HG02840 (cell line): Measurements from ENCODE around the gene CNNM1.

Experiments used
- ATAC-seq: cut with Tn5 transposase; IDR thresholded peaks from one replicate; pipeline ENCODE4 v1.9.1; 2021; ENCODE audit warnings: mild to moderate bottlenecking, moderate library complexity, moderate number of reproducible peaks; ENCODE audit not compliant: unreplicated experiment, low FRiP score

Gene CNNM1

DNA sequence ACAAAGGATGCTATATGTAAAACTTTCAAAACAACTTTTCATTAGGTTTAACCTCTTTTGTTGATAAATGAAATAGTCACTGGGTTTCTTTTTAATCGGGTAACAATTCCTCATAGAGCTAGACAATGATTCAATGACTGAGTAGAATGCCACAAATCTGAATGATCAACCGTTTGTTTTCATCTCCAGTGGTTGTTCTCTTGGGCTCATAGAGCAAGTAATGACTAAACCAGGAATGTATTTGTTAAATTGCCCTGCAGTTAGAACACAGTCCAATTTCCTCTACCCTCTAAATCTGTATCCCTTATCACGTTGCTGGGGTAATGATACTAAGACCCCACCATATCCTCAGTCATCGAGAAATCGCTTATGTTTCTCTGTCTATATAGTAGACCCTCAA lies 40.0 kb downstream of the CNNM1 start:
- ATAC-seq: no peak

DNA sequence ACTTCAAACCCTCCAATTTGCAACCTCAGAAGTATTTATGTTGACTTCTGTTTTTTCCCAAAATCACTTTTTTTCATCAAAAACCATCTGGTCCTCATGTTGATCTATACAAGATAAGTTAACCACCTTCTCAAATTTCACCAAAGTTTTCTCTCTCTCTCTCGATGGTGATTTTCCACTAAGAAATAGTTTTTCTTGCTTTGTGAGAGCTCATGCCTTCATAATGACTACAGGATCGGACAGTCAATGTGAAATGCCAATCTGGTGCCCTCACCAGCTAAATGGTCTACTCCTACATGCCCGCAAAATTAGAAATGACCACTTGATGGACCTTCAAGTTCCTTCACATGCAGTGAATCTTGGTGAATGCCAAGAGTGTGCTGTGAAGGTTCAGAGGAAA lies 40.4 kb downstream of the CNNM1 start:
- ATAC-seq: no peak

DNA sequence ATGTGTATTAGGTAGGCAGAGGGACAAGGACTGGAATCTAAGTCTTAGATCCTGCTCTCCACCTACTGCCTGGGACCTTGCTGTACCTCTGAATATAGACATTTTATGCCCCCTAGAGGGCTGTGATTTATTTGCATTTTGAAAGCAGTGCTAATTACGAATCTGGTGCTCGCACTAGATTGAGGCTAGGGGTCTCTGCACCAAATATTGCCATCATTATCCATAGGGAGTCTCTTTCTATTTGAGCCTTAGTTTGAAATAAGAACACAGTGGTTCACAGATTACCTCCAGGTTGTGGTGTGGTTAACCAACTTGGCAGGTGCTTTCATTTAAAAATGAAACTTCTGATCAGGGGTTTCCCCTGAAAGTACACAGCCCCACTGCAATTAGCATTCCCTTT lies 41.8 kb downstream of the CNNM1 start:
- peak; percentile 81 for ATAC-seq

DNA sequence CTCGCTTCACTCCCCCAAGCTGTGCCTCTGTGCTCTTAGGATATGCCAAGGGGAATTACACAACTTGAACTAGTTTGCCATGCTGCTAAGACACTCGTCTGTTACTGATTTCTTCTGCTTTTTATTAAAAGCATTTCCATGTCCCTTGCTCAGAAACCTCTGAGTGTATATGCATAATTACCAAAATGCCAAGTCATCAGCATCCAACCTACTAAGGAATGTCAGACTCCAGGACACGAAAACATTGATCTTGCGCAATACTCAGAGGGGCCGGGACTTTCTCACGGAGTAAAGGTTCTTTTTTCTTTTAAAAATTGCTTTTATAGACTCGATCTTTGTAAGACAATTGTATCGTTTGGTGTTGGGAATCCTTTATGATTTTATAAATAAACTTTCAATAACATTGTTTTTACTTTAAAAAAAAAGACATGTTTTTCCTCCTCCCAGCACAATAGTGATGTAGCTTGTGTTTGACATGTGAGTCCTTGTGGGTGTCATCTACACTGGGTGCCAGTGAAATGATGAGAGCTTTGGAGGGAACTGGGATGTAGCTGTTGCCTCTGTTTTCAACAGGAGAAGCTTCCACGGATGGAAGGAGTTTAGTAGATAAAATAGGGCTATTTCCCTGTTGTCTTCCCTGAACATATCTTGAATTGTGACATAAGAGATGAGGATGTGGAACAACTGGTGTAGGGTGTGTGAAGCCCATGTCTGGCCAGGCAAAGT lies 43.6 kb downstream of the CNNM1 start:
- ATAC-seq: no peak

DNA sequence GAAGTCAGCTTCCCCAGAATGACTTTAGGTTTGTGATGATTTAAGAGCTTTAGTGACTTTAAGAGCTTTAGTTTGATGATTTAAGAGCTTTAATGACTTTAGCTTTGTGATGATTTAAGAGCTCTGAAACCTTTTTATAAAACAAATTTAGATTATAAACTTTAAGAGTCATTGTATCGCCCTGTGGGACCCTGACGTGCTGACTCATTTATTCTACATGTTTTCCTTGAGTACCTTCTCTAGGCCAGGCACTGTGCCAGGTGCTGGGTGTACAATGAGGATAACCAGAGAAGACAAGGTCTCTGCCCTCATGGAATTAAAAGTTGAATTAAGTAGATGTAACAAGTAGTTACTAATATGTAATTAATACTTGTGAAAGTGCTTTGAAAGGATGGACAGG lies 45.4 kb downstream of the CNNM1 start:
- ATAC-seq: no peak

DNA sequence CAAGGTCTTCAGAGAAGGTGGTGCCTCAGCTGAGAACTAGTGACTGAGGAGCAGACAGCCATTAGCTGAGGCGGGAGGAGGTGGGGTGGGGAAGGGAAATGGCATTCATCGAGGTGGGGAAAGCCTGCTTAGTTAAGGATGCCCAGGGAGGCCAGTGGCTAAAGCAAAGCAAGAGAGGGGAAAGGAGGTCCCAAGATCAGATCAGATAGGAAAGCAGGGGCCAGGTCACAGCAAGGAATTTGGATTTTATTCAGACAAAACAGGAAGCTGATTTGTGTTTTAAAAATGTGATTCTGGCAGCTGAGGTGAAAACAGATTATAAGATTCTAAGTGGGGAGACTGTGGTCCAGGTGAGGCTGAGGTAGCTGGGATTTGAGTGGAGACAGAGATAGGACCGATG lies 45.8 kb downstream of the CNNM1 start:
- ATAC-seq: no peak

DNA sequence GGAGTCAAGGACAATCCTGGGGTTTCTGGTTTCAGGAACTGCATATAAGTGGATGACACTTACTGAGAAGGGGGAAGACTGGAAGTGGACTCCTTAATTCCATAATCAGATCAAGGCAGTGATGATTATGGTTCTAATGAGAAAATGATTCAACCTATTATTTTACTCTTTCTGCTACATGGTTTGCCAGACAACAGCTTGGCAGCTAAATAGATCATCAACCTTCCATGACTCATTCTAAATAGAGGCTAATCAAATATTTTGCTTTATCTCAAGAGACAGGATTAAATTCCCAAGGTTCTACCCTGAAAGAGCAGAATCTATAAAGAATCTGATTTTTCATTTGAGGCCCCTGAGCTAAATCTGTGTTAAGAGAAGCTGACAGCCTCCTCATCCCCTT lies 46.3 kb downstream of the CNNM1 start:
- no peak for ATAC-seq

DNA sequence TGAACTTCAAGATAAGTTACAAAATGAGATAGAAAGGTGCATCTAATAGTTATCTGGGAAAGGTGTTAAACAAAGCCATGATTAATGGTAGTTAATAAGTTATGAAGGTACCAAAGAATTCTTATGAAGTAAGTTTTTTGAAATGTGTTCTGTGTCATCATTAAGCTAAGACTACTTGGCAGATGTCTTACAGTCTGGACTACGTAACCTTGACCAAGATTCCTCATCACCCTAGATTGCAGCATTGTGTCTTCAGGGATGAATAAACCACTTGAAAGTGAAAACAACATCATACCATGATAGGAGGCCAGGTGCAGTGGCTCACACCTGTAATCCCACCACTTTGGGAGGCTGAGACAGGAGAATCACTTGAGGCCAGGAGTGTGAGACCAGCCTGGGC lies 53.0 kb downstream of the CNNM1 start:
- no peak for ATAC-seq

DNA sequence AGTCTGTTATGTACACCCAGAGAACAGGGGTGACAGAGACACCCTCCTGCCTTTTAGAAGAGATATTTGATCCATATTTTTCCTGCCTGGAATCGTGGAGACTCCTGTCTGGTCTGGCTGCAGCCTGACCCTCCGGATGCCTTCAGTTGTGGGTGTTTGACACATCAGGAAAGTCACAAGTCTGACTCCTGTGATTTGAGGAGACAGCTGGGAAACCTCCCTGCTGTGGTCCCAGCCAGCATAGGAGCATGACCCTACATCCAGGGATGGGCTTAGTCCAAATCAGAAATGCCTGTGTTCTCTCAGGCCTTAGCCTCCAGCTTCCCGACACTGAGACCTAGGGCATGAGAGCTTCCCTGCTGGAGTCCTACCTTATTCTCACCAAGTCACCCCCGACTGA lies 57.9 kb downstream of the CNNM1 start:
- ATAC-seq: no peak

DNA sequence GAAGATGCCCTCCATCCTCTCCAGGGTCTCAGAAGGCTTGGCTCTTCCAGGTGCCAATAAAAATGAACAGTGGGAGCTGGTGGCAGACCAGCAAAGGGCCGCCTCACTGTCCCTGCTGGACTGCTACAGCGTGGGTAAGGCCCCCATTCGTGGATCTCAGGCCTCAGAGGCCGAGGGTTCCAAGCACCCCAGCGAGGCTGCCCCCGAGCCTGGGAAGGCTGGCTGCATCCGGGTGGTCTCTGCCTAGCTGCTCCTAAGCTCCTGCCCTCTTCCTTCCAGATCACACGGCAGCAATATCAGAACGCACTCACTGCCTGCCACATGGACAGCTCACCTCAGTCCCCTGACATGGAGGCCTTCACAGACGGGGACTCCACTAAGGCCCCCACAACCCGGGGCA lies 58.4 kb downstream of the CNNM1 start:
- no peak for ATAC-seq

DNA sequence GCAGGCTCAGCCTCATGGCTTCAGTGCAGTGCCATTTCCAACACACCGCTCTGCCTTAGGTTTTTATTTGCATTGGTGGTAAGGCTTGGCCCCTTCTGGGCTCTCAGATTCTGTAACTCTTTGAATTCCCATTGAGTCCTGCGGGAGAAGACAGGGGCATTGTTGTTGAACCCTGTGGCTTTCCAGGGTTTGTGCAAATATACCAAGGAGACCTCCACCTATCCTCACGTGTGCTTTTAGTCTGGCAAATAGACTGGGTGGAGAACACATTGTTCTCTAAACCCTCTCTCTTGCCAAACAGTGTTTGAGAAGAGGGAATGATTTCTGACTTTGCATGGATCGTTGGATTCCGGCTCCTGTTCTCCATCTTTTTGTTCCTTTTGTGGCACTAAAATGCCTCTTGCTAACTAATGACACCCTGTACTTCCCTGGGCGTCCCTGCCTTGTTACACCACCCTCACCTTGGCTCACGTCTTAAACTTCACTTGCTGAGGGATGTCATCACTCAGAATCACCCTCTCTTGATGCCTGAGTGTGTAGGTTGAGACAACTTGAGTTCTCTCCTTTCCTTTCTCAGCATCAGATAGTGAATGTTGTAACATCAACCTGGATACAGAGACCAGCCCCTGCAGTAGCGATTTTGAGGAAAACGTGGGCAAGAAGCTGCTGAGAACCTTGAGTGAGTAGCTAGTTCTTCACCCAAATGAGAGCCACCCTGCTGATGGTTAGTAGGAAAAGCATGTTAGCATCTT lies 60.7 kb downstream of the CNNM1 start:
- no peak for ATAC-seq

DNA sequence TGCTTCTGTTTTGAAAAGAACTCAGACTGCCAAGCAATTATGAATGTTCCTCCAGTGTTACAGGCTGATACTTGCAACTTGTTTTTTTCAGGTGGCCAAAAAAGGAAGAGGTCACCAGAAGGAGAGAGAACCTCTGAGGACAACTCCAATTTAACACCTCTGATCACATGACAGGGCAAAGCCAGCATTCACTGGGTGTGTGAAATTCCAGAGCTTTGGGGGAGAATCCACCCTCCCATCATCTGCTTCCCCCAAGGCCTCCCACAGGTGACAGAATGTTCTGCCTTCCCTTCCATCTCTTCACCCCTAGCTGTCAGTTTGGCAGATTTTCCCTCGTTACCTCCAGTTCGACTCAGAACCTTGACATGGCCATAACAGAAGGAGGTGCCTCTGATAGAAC lies 62.2 kb downstream of the CNNM1 start:
- ATAC-seq: no peak

DNA sequence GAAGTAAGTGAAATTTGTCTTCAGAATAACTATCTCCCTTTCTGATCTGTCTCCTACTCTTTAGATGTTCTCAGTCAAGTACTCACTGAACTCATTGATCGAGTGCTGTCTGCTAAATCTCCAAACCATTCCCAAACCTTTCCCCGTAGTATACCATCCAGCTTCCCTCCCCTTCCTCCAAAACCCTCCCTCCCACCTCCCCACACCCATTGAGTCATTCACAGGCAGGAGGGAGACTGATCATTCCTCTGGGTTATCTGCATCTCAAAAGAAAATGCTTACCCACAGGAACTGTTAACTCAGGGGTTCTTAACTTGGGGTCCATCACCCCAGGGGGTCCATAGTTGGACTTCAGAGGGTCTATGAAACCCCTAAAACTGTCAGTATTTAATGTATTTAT lies 63.9 kb downstream of the CNNM1 start:
- ATAC-seq: no peak

DNA sequence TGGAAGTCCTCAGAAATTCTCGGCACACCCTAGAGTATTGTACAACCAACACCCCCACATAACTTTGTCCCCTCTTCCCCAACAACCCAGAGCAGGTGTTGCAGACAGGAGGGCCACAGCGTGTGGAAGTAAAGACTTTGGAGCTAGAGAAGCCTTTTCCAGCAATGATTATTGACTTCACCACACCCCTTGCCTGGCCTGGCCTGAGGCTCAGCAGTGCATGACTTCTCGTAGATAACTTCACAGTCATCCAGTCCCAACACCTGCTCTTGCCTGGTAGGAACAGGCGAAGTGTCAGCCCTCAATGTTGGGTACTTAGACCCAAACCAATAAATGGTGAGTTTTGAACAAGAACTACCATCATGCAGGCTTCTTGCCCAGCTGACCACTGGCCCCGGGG lies 64.5 kb downstream of the CNNM1 start:
- ATAC-seq: no peak

DNA sequence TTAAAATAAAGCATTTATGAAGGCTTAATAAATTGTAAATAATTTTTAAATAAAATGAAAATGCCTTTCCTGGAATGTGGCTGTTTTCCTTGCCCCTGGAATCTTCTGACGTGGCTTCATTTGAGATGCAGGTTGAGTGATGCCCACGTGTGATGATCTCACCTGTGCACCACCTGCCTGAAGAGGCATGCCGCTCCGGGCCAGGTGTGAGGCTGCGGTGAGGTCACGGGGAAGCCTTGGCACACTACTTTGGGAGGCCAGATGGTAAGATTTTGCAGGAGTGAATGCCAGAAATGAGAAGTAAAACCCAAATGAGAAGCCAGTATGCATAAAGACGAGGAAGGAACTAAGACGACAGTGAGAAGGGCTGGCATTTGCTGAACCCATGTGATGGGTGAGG lies 65.1 kb downstream of the CNNM1 start:
- ATAC-seq: no peak

DNA sequence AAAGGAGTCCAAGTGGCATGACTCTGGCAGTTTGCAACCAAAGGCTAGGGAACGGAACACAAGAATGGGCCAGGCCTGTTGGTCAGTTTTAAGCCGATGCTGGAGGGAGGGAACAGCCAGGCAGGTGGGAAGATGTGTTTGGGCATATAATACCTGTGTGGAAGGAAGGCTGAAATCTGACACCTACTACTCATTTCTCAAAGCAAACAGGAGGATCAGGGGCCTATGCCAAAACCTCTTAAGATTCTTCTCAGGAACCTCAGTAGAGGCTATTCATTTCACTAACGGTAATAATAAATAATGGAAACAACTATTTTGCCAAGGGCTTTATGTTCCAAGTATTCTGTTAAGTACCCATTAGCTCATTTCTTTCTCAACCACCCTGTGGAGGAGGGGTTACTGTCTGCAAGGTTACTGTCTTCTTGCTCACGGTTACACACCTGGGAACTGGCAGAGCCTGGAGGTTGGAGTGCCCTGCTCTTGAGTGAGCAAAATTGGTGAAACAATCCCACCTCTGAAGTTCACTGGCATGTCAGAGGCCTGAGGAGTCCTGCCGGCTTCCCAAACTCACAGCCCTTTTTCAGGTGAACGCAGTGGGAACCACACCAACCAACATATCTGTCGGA lies 65.7 kb downstream of the CNNM1 start:
- no peak for ATAC-seq

DNA sequence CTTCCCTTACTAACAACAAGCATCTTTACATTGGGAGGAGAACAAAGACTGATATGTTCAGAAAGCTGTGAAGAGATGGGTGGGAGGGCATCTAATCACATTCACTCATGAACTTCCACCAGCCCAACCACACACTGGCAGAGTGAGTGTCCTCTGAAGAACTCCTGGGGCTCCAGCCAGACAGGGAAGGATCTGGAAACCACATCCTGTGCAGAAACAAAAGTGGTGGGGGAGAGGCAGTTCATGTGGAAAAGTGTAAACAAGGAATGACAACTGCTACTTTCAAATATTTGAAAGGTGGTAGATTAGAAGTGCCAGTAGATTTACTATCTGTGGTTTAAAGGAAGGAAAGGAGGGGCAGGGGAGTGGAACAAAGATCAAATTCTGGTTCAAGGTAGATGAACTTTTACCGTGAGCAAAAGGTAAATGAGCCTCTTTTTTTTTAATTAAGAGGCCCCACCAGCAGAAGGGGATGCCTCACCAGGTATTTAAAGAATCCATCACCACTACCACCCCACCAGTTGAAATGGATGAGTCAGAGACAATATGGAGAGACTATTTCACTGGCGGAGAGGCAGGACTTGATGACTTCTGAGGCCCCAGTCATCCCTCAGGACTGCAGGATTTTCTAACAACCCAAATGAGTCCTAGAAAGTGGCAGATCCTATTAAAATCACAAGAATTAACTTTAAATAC lies 66.7 kb downstream of the CNNM1 start:
- ATAC-seq: no peak

DNA sequence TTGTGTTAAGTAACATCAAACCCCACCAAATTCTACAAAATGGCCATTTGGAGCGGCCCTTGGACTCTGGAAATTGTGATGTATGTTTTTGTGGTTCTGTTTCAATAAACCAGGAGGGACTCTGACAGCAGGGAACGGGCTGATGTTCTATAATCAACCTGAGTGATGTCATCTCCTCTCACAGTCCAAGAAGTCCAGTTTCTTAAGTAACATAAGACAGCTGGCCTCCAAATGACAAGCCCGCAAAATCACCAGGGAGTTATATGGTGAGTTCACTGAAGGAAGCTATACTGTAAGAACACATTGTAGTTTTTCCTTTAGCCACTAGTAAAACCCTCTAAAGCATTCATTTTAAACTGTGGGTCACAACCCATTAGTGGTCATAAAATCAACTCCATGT lies 67.3 kb downstream of the CNNM1 start:
- ATAC-seq: no peak

DNA sequence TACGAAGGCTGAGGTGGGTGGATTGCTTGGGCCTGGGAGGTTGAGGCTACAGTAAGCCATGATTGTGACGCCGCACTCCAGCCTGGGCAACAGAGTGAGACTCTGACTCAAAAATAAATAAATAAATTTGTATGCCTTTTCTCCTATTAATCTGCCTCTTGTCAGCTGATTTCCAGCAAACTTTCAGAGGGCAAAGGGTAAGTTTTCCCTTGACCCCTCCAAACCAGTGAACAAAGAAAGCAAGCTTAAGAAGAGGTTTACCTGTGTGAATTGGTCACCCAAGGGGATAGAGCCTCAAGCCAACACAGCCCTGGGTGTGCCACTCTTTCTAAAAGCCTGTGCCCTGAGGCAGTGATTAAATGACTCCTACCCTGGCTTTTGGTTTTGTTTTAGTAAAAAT lies 70.5 kb downstream of the CNNM1 start:
- no peak for ATAC-seq

DNA sequence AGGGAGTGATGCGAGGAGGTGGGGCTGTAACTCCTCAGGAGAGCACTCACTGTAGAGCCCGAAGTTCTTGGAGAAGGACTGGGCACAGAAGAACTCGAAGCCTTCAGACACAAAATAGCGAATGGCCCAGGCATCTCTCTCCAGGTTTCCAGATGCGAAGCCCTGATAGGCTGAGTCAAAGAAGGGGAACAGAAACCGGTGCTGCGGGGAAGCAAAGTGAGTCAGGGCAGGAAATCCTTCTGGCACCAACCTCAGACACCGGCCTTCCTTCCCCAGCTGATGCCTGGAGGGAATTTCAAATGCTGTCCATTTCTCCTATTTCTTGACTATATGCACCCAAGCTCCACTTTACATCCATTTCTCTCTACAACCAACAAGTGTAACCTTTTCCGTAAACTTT lies 74.5 kb downstream of the CNNM1 start:
- no peak for ATAC-seq

DNA sequence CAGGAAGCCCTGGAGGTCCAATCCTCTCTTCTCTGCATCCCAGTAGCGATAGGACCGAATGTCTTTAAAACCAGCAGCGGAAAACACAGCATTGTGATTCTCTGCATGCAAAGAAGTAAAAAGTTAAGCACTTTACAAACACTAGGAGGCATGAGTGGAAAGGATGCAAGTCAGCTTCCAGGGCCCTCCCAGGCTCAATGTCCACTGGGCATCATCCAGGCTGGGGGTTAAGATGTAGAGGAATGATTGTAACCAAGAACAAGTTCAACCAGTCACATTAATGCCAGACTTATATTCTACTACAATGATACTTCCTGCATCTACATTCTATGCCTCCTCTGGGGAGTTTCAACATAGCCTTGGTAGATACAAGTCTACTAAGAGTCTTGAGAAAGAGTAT lies 77.0 kb downstream of the CNNM1 start:
- ATAC-seq: no peak
